PFSK-1 (cell line): ENCODE measurements around the gene APLP2.

Experiments
- POLR2AphosphoS5 ChIP-seq: IDR thresholded peaks from 2 replicates; pipeline ENCODE4 v1.6.1; 2012; ENCODE audit warnings: low read depth, mild to moderate bottlenecking, control low read depth, low read length, moderate library complexity
- REST ChIP-seq, 2 experiments: IDR thresholded peaks; 2 replicates each; pipeline versions ENCODE4 v1.6.1 to v1.8.0; 2011 to 2012; ENCODE audit warnings: low read depth in 2 of 2, low read length in 2 of 2, control low read depth in 1 of 2, inconsistent platforms in 1 of 2, mild to moderate bottlenecking in 1 of 2, moderate library complexity in 1 of 2; ENCODE audit not compliant: insufficient read depth in 1 of 2
- SIN3A ChIP-seq: IDR thresholded peaks from 2 replicates; pipeline ENCODE4 v1.6.1; 2012; ENCODE audit warnings: mild to moderate bottlenecking, low read length, moderate library complexity, borderline replicate concordance; ENCODE audit not compliant: insufficient read depth
- TAF1 ChIP-seq: IDR thresholded peaks from 2 replicates; pipeline ENCODE4 v1.6.1; 2012; ENCODE audit warnings: low read length, control low read depth, borderline replicate concordance; ENCODE audit not compliant: insufficient read depth

GRCh38 chr11:130128626-130129025, 58.9 kb downstream of the APLP2 start:
- no peak for TF ChIP-seq TAF1
- TF ChIP-seq POLR2AphosphoS5: no peak
- TF ChIP-seq REST (IDR thresholded peaks at IDR 0.05; ENCODE audit: insufficient read depth in 1 of 2, low read depth in 2 of 2, low read length in 2 of 2): no peak
- TF ChIP-seq SIN3A: no peak
